ENCODE measurements around the gene FAM83F.

The FAM83F gene

GRCh38 chr22:40004836-40005235, 10.1 kb downstream of the FAM83F start:
- H3K9ac ChIP-seq (ENCODE audit: low read length in 2 of 2): no peak overlapping the region
- H3K36me3 ChIP-seq (ENCODE audit: control insufficient read depth in 2 of 2, insufficient read depth in 2 of 2, low read length in 2 of 2): no peaks in the 10 kb centered on the region
- no peaks in the 10 kb centered on the region for H3K9me3 ChIP-seq (ENCODE audit: control insufficient read depth in 2 of 2, low read length in 2 of 2)
- no peak overlapping the region for H3K4me3 ChIP-seq (ENCODE audit: low read length in 2 of 2)
- peaks cover 3% of the 10 kb centered on the region for H3K4me1 ChIP-seq (ENCODE audit: control insufficient read depth, insufficient read depth, low read length)
- peaks cover 14 to 22% of the 10 kb centered on the region in 2 donors for H3K27me3 ChIP-seq (ENCODE audit: control insufficient read depth in 1 of 2, insufficient read depth in 2 of 2, low read length in 2 of 2)
- no peak overlapping the region for H3K27ac ChIP-seq (ENCODE audit: low read length)

GRCh38 chr22:40006641-40007040, 11.9 kb downstream of the FAM83F start:
- peaks cover 3% of the 10 kb centered on the region for H3K4me1 ChIP-seq (ENCODE audit: control insufficient read depth, insufficient read depth, low read length)
- H3K27me3 ChIP-seq (ENCODE audit: control insufficient read depth in 1 of 2, insufficient read depth in 2 of 2, low read length in 2 of 2): peaks cover 28 to 31% of the 10 kb centered on the region in 2 donors
- H3K36me3 ChIP-seq (ENCODE audit: control insufficient read depth in 2 of 2, insufficient read depth in 2 of 2, low read length in 2 of 2): no peaks in the 10 kb centered on the region
- no peak overlapping the region for H3K4me3 ChIP-seq (ENCODE audit: low read length in 2 of 2)
- H3K9me3 ChIP-seq (ENCODE audit: control insufficient read depth in 2 of 2, low read length in 2 of 2): no peaks in the 10 kb centered on the region
- no peak overlapping the region for H3K9ac ChIP-seq (ENCODE audit: low read length in 2 of 2)
- no peak overlapping the region for H3K27ac ChIP-seq (ENCODE audit: low read length)

- Histone ChIP-seq H3K4me3 (ENCODE audit: low read length in 2 of 2) (no peak overlapping the region), H3K4me1 (ENCODE audit: control insufficient read depth, insufficient read depth, low read length) (peaks cover 3% of the 10 kb centered on the region), H3K9me3 (ENCODE audit: control insufficient read depth in 2 of 2, low read length in 2 of 2) (no peaks in the 10 kb centered on the region), H3K9ac (ENCODE audit: low read length in 2 of 2) (no peak overlapping the region), H3K27ac (ENCODE audit: low read length) (no peak overlapping the region), H3K27me3 (ENCODE audit: control insufficient read depth in 1 of 2, insufficient read depth in 2 of 2, low read length in 2 of 2) (peaks cover 26 to 31% of the 10 kb centered on the region in 2 donors), H3K36me3 (ENCODE audit: control insufficient read depth in 2 of 2, insufficient read depth in 2 of 2, low read length in 2 of 2) (no peaks in the 10 kb centered on the region)
Observed at GRCh38 chr22:40007853-40008710, 13.3 kb downstream of the FAM83F start.

- no peak overlapping the region for H3K27ac ChIP-seq (ENCODE audit: low read length)
- H3K27me3 ChIP-seq (ENCODE audit: control insufficient read depth in 1 of 2, insufficient read depth in 2 of 2, low read length in 2 of 2): peaks cover 24 to 26% of the 10 kb centered on the region in 2 donors
- H3K4me1 ChIP-seq (ENCODE audit: control insufficient read depth, insufficient read depth, low read length): peaks cover 3% of the 10 kb centered on the region
- H3K9ac ChIP-seq (ENCODE audit: low read length in 2 of 2): no peak overlapping the region
- no peaks in the 10 kb centered on the region for H3K9me3 ChIP-seq (ENCODE audit: control insufficient read depth in 2 of 2, low read length in 2 of 2)
- H3K4me3 ChIP-seq (ENCODE audit: low read length in 2 of 2): no peak overlapping the region
- no peaks in the 10 kb centered on the region for H3K36me3 ChIP-seq (ENCODE audit: control insufficient read depth in 2 of 2, insufficient read depth in 2 of 2, low read length in 2 of 2)
Observed at GRCh38 chr22:40008726-40009291, 14.1 kb downstream of the FAM83F start.

- H3K4me1 ChIP-seq (ENCODE audit: control insufficient read depth, insufficient read depth, low read length): peaks cover 3% of the 10 kb centered on the region
- no peaks in the 10 kb centered on the region for H3K36me3 ChIP-seq (ENCODE audit: control insufficient read depth in 2 of 2, insufficient read depth in 2 of 2, low read length in 2 of 2)
- H3K27ac ChIP-seq (ENCODE audit: low read length): no peak overlapping the region
- H3K9ac ChIP-seq (ENCODE audit: low read length in 2 of 2): no peak overlapping the region
- H3K4me3 ChIP-seq (ENCODE audit: low read length in 2 of 2): no peak overlapping the region
- H3K27me3 ChIP-seq (ENCODE audit: control insufficient read depth in 1 of 2, insufficient read depth in 2 of 2, low read length in 2 of 2): peaks cover 24 to 26% of the 10 kb centered on the region in 2 donors
- no peaks in the 10 kb centered on the region for H3K9me3 ChIP-seq (ENCODE audit: control insufficient read depth in 2 of 2, low read length in 2 of 2)
Observed at GRCh38 chr22:40009292-40009774, 14.6 kb downstream of the FAM83F start.

- Histone ChIP-seq H3K9ac (ENCODE audit: low read length in 2 of 2) (no peak overlapping the region), H3K9me3 (ENCODE audit: control insufficient read depth in 2 of 2, low read length in 2 of 2) (no peaks in the 10 kb centered on the region), H3K27ac (ENCODE audit: low read length) (no peak overlapping the region), H3K27me3 (ENCODE audit: control insufficient read depth in 1 of 2, insufficient read depth in 2 of 2, low read length in 2 of 2) (peaks cover 23 to 24% of the 10 kb centered on the region in 2 donors), H3K4me1 (ENCODE audit: control insufficient read depth, insufficient read depth, low read length) (peaks cover 3% of the 10 kb centered on the region), H3K36me3 (ENCODE audit: control insufficient read depth in 2 of 2, insufficient read depth in 2 of 2, low read length in 2 of 2) (no peaks in the 10 kb centered on the region), H3K4me3 (ENCODE audit: low read length in 2 of 2) (no peak overlapping the region)
Observed at GRCh38 chr22:40009951-40010671, 15.4 kb downstream of the FAM83F start.

- no peak overlapping the region for H3K9ac ChIP-seq (ENCODE audit: low read length in 2 of 2)
- no peak overlapping the region for H3K27ac ChIP-seq (ENCODE audit: low read length)
- peaks cover 23 to 24% of the 10 kb centered on the region in 2 donors for H3K27me3 ChIP-seq (ENCODE audit: control insufficient read depth in 1 of 2, insufficient read depth in 2 of 2, low read length in 2 of 2)
- H3K4me1 ChIP-seq (ENCODE audit: control insufficient read depth, insufficient read depth, low read length): peaks cover 3% of the 10 kb centered on the region
- no peaks in the 10 kb centered on the region for H3K9me3 ChIP-seq (ENCODE audit: control insufficient read depth in 2 of 2, low read length in 2 of 2)
- no peaks in the 10 kb centered on the region for H3K36me3 ChIP-seq (ENCODE audit: control insufficient read depth in 2 of 2, insufficient read depth in 2 of 2, low read length in 2 of 2)
- H3K4me3 ChIP-seq (ENCODE audit: low read length in 2 of 2): no peak overlapping the region
Observed at GRCh38 chr22:40010746-40011145, 16.0 kb downstream of the FAM83F start.

- H3K36me3 ChIP-seq (ENCODE audit: control insufficient read depth in 2 of 2, insufficient read depth in 2 of 2, low read length in 2 of 2): no peaks in the 10 kb centered on the region
- H3K9ac ChIP-seq (ENCODE audit: low read length in 2 of 2): no peak overlapping the region
- H3K27me3 ChIP-seq (ENCODE audit: control insufficient read depth in 1 of 2, insufficient read depth in 2 of 2, low read length in 2 of 2): peaks cover 12 to 20% of the 10 kb centered on the region in 2 donors
- no peak overlapping the region for H3K4me3 ChIP-seq (ENCODE audit: low read length in 2 of 2)
- no peaks in the 10 kb centered on the region for H3K4me1 ChIP-seq (ENCODE audit: control insufficient read depth, insufficient read depth, low read length)
- no peak overlapping the region for H3K27ac ChIP-seq (ENCODE audit: low read length)
- no peaks in the 10 kb centered on the region for H3K9me3 ChIP-seq (ENCODE audit: control insufficient read depth in 2 of 2, low read length in 2 of 2)
Observed at GRCh38 chr22:40014667-40015248, 20.0 kb downstream of the FAM83F start.

- no peak overlapping the region for H3K9ac ChIP-seq (ENCODE audit: low read length in 2 of 2)
- no peak overlapping the region for H3K27ac ChIP-seq (ENCODE audit: low read length)
- no peaks in the 10 kb centered on the region for H3K4me1 ChIP-seq (ENCODE audit: control insufficient read depth, insufficient read depth, low read length)
- no peaks in the 10 kb centered on the region for H3K9me3 ChIP-seq (ENCODE audit: control insufficient read depth in 2 of 2, low read length in 2 of 2)
- no peak overlapping the region for H3K4me3 ChIP-seq (ENCODE audit: low read length in 2 of 2)
- H3K27me3 ChIP-seq (ENCODE audit: control insufficient read depth in 1 of 2, insufficient read depth in 2 of 2, low read length in 2 of 2): peaks cover 6 to 13% of the 10 kb centered on the region in 2 donors
- H3K36me3 ChIP-seq (ENCODE audit: control insufficient read depth in 2 of 2, insufficient read depth in 2 of 2, low read length in 2 of 2): no peaks in the 10 kb centered on the region
Observed at GRCh38 chr22:40015358-40015976, 20.7 kb downstream of the FAM83F start.

- peaks cover 0 to 5% of the 10 kb centered on the region in 2 donors for H3K27me3 ChIP-seq (ENCODE audit: control insufficient read depth in 1 of 2, insufficient read depth in 2 of 2, low read length in 2 of 2)
- H3K4me3 ChIP-seq (ENCODE audit: low read length in 2 of 2): no peak overlapping the region
- H3K36me3 ChIP-seq (ENCODE audit: control insufficient read depth in 2 of 2, insufficient read depth in 2 of 2, low read length in 2 of 2): no peaks in the 10 kb centered on the region
- H3K27ac ChIP-seq (ENCODE audit: low read length): no peak overlapping the region
- H3K9ac ChIP-seq (ENCODE audit: low read length in 2 of 2): no peak overlapping the region
- H3K9me3 ChIP-seq (ENCODE audit: control insufficient read depth in 2 of 2, low read length in 2 of 2): no peaks in the 10 kb centered on the region
- H3K4me1 ChIP-seq (ENCODE audit: control insufficient read depth, insufficient read depth, low read length): no peaks in the 10 kb centered on the region
Observed at GRCh38 chr22:40018051-40018450, 23.3 kb downstream of the FAM83F start.

All from stomach smooth muscle (tissue), 2 donors.